Inferior parietal cortex (tissue), 1 donor: Measurements from ENCODE around the gene MAGI2.

Experiments used
- DNase-seq: peaks from one replicate; pipeline ENCODE4 v3.0.0-alpha.2; 2016; ENCODE audit errors: extremely low spot score

The MAGI2 gene

GRCh38 chr7:78736548-78736947 lies 716.9 kb downstream of the MAGI2 start:
- DNase-seq: no peak

- DNase-seq: no peak
These were observed 718.8 kb downstream of the MAGI2 start for GRCh38 chr7:78734626-78735025.

GRCh38 chr7:78720066-78720465 lies 733.4 kb downstream of the MAGI2 start:
- DNase-seq: no peak

DNA sequence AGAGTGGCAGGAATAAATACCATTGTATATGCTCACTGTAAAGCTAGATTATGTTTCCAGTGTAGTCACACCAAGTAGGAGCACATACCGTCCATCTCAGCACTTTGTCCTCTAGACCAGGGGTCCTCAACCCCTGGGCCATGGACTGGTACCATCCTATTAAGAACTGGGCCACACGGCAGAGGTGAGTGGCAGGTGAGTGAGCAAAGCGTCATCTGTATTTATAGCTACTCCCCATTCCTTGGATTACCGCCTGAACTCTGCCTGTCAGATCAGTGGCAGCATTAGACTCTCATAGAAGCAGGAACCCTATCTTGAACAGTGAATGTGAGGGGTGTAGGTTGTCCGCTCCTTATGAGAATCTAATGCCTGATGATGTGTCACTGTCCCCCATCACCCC lies 735.3 kb downstream of the MAGI2 start:
- DNase-seq: no peak

DNA sequence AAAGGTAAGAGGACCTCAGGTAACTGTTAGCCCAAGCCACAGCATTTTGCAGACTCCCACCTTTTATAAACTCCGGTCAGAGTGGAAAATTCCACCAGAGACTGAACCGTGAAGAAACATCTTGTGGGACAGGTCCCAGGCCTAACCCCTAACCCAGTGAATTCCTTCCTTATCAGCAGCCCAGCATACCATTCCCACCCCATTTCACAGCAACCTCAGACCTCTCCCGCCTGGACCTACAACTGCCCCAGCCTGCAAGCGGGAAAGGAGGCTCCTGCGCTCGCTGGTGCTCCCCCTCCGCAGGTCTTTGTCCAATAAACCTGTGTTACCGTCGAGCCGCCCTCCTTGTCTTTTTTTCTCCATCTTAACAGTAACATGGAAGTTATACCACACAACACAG lies 736.6 kb downstream of the MAGI2 start:
- no peak for DNase-seq

DNA sequence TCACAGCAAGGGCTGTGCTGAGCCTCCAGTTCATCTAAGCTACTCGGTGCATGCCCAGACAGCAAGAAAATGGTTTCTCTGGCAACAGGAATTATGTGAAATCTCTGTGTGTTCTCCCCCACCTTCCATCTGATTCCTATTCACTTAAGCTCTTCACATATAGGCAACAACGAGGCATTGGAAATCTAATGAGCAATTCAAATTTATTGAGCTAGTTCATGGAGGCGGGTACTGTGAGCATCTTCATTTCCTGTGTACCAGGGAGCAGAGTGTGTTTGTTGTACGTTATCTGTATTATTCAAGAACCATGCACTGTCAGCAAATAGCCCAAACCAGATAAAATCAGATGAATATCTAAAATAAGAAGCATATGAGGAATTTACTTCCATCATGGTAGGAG lies 739.1 kb downstream of the MAGI2 start:
- DNase-seq: no peak

DNA sequence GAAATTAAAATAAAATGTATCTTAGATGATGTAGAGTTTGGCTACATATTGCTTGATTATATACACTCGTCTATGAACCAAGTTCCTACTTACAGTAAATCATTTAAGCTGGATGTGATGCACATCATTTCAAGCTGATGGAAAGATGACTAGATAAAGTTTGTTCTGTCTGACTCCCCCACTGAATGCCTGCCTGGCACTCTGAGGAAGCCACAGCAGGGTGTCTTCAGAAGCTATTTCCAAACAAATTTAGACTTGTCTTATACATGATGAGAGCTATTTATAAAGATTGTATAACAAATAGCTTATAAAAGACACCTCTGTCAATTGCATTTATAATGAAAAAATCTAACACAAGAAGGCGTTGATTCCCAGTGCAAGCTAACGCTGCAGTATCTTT lies 741.4 kb downstream of the MAGI2 start:
- DNase-seq: no peak

- DNase-seq: no peak
These were observed 743.8 kb downstream of the MAGI2 start for GRCh38 chr7:78709658-78710057.

DNA sequence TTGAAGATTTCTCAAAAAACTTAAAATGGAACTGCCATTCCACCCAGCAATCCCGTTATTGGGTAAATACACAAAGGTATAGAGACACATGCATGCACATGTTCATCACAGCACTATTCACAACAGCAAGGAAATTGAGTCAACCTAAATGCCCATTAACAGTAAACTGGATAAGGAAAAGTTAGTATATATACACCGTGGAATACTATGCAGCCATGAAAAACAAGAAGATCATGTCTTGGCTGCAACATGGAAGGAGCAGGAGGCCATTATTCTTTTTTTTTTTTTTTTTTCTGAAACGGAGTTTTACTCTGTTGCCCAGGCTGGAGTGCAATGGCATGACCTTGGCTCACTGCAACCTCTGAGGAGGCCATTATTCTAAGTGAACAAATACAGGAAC lies 749.0 kb downstream of the MAGI2 start:
- no peak for DNase-seq

DNA sequence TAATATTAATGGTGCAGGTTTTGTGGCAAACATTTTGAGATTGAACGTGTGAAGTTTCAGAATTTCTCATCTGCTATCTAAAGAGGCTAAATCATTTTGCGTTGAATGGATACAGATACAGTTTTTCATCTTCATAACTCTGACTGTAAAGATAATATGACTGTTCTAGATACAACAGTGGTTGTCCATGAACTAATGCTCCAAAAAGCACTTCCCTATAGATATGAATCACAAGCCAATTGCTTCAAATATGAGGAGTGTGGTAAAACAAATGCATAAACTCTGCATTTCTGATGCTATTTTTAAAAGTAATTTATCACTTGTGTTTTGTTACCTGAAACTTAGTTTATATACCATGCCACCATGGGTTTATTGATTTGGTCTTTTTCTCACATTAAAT lies 750.1 kb downstream of the MAGI2 start:
- no peak for DNase-seq

DNA sequence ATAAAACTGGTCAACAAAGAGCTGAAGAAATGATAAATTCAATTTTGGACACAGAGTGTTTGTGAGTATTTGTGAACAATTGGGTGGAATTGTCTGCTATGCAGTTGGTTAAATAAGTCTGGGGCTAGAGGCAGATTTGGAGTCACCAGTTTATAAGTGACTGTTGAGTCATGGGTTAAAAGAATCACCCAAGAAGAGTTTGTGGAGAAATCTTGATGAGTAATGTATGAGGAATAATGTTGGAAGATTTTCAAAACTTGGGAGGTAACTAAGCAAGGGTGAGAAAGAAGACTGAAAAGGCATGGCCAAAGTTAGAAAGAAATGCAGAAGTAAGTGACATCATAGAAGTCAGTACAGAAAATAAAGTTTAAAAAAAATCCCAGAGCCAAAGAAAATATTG lies 750.7 kb downstream of the MAGI2 start:
- DNase-seq: no peak

DNA sequence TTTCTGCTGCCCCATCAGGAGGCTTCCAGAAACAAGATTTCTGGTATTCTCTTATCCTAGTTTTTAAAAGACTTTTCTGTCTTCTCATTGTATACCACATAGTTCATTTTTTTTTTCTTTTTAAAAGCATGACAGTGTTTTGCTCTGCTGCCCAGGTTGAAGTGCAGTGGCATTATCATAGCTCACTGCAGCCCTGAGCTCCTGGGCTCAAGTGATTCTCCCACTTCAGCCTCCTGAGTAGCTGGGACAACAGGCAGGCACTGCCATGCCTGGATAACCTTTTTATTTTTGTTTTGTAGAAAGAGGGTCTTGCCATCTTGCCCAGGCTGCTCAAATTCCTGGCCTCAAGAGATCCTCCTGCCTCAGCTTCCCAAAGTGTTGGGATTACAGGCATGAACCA lies 757.6 kb downstream of the MAGI2 start:
- DNase-seq: no peak

DNA sequence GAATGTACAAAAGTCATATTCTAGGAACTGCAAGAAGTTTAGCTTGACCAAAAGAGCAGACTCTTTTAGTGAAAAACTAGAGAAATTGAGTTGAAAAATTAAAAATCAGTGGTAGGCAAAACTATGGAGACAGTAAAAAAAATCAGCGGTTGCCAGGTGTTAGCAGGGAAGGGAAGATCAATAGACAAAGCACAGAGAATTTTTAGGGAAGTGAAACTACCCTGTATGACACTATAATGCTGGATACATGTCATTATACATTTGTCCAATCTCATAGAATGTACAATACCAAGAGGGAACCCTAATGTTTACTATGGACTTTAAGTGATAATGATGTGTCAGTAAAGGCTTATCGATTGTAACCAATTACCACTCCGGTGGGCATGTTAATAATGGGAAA lies 761.9 kb downstream of the MAGI2 start:
- no peak for DNase-seq

DNA sequence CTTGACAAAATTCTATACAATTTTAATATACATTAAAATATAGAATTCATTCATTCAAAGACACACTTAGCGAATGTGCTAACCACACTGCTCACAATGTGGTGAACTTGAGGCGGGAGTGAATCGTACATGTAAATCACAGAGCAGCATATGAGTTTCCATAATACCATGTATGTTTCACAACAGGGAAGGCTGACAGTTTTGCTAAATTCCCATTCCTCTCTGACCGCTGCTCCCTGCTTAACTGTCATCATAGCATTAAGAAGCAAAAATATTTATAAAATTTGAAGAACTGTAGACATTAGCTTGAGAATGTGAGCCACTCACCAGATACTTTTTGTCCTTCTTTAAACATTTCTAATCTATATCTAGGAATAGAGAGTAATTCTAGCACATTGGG lies 763.3 kb downstream of the MAGI2 start:
- DNase-seq: no peak

DNA sequence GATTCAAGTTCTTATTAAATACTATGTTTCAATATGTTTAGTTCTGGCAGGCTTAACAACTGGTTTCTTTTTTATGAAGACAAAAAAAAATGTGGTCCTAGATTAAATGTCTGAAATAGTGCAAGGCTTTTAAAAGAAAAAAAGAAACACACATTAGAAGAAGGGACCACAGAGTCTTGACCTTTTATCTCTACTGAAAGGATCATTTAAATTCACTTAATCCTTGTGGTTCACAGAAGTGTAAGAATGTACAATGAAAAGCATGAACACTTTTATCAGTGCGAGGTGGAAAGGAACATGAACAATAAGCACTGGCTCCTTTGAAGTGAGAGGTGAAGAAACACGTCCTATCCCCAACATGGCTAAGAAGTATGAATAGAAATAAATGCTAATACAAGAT lies 765.1 kb downstream of the MAGI2 start:
- DNase-seq: no peak

DNA sequence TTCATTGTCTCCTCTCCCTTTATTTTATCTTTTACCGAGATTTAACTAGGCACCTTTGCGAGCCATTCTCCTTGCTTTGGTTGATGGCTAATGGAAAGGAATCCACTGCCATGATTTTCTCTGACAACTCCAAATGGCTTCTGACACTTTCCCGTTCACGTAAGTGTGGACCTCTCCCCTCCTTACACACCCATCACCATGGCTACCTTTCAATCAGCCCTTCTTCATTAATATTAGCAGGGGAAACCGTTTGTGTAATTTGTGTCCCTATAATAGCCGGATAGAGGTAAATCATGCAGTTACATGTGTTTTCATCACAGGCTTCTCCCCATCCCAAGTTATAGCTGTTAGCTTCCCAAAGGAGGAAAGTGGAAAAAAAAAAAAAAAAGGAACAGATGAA lies 767.3 kb downstream of the MAGI2 start:
- DNase-seq: no peak

GRCh38 chr7:78684201-78684600 lies 769.3 kb downstream of the MAGI2 start:
- no peak for DNase-seq

GRCh38 chr7:78683566-78683965 lies 769.9 kb downstream of the MAGI2 start:
- no peak for DNase-seq

DNA sequence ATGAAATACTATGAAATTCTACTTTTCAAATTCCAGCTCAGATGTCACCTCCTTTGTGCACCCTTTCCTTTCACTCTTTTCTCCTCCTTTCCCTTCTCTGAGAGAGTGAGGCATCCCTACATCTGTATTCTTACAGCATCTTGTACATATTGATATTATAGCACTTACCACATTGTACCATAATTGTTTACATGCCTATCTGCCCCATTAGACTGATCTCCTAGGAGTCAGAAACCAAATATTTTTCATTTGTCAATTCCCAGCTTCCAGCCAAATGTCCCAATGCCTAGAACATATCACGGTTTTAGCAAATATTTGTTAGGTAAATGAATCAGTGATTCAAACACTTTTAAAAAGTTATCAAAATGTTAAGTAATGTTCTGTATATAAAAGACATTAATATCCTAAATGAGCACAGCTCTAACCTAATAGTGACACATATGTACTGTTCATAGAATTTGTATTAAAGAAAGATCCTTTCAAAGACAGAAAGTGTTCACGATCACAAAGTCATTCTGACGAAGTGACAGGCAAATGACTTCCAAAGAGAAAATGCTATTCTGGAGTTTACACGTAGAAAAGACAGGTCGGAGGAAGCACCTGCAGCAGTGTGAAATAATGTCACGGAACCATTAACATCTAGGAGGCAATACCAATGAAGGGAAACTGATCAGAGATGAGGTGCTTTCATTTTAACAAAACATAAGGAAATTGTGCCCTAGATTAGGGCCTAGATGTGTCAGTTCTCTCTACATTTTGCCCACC lies 774.2 kb downstream of the MAGI2 start:
- DNase-seq: no peak

GRCh38 chr7:78677391-78677790 lies 776.1 kb downstream of the MAGI2 start:
- no peak for DNase-seq

DNA sequence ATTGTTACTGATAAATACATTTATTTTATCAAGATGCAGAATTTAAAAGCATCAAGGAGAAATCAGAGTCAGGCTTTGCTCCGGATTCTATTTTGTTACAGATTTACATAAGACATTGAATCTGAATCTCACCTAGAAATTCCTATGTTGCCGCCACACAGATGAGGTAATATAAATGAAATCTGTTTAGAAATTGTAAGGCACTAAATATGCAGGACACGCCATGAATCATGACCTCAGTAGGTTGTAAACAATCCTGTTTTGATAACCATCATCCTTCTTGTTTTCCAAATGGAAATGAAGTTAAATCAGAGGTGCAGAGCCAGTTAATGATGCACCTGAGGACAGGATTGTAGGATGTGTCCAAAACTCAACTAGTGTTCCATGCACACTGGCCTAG lies 778.0 kb downstream of the MAGI2 start:
- no peak for DNase-seq

DNA sequence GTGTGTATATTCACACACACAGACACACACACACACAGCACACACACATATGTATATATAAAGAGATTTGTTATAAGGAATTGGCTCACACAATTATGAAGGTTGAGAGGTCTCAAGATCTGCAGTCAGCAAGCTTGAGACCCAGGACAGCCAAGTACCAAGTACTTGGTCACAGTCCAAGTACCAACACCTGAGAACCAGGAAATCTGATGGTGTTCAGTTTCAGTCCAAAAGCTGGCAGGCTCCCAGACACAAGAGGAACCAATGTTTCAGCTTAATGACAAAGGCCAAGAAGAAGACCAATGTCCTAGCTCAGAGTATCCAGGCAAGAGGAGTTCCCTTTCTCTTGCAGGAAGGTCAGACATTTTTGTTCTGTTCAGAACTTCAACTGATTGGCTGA lies 780.2 kb downstream of the MAGI2 start:
- no peak for DNase-seq

DNA sequence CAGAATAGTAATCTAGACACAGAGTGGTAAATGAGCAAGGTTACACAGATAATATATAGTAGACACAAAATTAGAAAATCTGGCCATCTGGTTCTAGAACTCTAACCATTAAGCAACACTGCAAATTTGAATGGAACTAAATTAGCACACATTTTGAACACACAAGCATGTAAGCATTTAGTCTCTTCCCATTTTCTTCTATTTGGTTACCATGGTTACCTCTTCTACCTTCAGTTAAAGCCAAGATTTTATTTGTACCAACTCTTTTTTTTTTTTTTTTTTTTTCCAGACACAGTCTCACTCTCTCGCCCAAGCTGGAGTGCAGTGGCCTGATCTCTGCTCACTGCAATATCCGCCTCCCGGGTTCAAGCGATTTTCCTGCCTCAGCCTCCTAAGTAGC lies 790.5 kb downstream of the MAGI2 start:
- no peak for DNase-seq

- no peak for DNase-seq
These were observed 803.5 kb downstream of the MAGI2 start for GRCh38 chr7:78649976-78650375.
